OCI-LY3 (cell line): ENCODE results near the gene ATRX.

Experiments
- H2AFZ ChIP-seq: fragments of 200-600, 300-600 bp; shearing (Covaris generic); 2 replicates; pipeline ENCODE4 v1.6.0; 2014; ENCODE audit warnings: antibody characterized with exemption, low read depth, low read length
- H3K27ac ChIP-seq: fragments of 200-600, 300-600 bp; sonication (generic); 2 replicates; pipeline ENCODE4 v1.5.1; 2014; ENCODE audit warnings: mild to moderate bottlenecking, low read length, moderate library complexity, mixed read lengths
- H3K27me3 ChIP-seq: fragments of 200-600, 300-600 bp; sonication (generic); 2 replicates; pipeline ENCODE4 v1.6.1; 2014; ENCODE audit warnings: low read depth, low read length, mixed read lengths
- H3K36me3 ChIP-seq: fragments of 200-600, 300-600 bp; sonication (generic); replicated peaks from 2 replicates; pipeline ENCODE3; 2014; ENCODE audit warnings: low read depth, low read length, mixed read lengths
- H3K4me1 ChIP-seq: fragments of 300-600, 200-600 bp; sonication (generic); 2 replicates; pipeline ENCODE4 v1.6.1; 2014; ENCODE audit warnings: low read length, mixed read lengths
- H3K4me2 ChIP-seq: fragments of 200-600, 300-600 bp; sonication (generic); 2 replicates; pipeline ENCODE4 v1.6.1; 2014; ENCODE audit warnings: low read length, mixed read lengths
- H3K4me3 ChIP-seq: fragments of 300-600, 200-600 bp; sonication (generic); 2 replicates; pipeline ENCODE4 v1.5.1; 2014; ENCODE audit warnings: antibody characterized with exemption, mild to moderate bottlenecking, low read length, moderate library complexity
- H3K79me2 ChIP-seq: fragments of 300-600, 200-600 bp; shearing (Covaris generic); 2 replicates; pipeline ENCODE4 v1.6.1; 2014; ENCODE audit warnings: mild to moderate bottlenecking, low read length, mixed read lengths
- H3K9ac ChIP-seq: fragments of 300-600, 200-600 bp; shearing (Covaris generic); 2 replicates; pipeline ENCODE4 v1.6.0; 2014; ENCODE audit warnings: mild to moderate bottlenecking, low read length, moderate library complexity
- H3K9me3 ChIP-seq: fragments of 200-600, 300-600 bp; shearing (Covaris generic); 2 replicates; pipeline ENCODE4 v1.6.1; 2014; ENCODE audit warnings: low read length, mixed read lengths; ENCODE audit not compliant: insufficient read depth
- H4K20me1 ChIP-seq: fragments of 200-600, 300-600 bp; sonication (generic); 2 replicates; pipeline ENCODE4 v1.6.1; 2016; ENCODE audit warnings: low read length, mixed read lengths; ENCODE audit not compliant: insufficient read depth
- EZH2phosphoT487 ChIP-seq: fragments of 200-600 bp; shearing (Covaris generic); IDR thresholded peaks from 2 replicates; pipeline ENCODE4 v1.6.1; 2018; ENCODE audit warnings: antibody characterized with exemption, mixed run types, low read depth
- TF ChIP-seq, protein P1 (sequence below): fragments of 200-600, 300-600 bp; sonication (generic); IDR thresholded peaks from 2 replicates; pipeline ENCODE4 v1.5.1; 2014; ENCODE audit warnings: antibody characterized with exemption, low read length, low read depth

Gene ATRX

DNA sequence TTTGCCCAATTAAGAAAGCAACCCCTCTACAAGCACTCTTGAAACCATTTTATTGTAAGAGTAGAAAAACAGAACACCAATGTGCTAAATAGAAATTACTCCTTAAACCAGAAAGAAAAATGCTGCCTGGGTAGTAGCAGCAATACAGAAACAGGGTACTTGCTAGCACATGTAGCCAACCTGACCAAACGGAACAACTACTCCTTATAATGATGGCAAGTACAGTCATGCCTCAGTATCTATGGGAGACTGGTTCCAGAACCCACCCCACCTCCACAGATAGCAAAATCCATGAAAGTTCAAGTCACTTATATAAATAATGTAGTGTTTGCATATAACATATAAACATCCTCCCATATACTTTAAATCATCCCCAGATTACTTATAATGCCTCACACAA, 168.8 kb downstream of the ATRX start:
- H3K36me3 ChIP-seq = peaks cover 18% of the 10 kb centered on the region

DNA sequence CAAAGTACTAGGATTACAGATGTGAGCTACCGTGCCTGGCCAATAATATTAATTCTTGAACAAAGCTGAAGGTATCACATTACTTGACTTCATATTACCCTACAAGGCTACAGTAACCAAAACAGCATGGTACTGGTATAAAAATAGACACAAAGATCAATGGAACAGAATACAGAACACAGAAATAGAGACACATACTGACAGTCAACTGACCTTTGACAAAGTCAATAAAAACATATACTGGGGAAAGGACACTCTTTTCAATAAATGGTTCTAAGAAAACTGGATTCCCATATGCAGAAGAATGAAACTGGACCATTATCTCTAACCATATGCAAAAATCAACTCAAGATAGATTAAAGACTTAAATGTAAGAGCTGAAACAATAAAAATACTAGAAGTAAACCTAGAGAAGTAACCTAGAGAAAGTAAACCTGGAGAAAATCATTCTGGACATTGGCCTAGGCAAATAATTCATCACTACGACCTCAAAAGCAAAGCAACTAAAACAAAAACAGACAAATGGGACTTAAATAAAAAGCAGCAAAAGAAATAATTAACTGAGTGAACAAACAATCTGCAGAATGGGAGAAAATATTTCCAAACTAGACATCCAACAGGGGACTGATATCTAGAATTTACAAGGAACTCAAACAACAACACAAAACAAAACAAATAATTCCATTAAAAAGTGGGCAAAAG, 182.2 kb downstream of the ATRX start:
- TF ChIP-seq, protein P1, sequence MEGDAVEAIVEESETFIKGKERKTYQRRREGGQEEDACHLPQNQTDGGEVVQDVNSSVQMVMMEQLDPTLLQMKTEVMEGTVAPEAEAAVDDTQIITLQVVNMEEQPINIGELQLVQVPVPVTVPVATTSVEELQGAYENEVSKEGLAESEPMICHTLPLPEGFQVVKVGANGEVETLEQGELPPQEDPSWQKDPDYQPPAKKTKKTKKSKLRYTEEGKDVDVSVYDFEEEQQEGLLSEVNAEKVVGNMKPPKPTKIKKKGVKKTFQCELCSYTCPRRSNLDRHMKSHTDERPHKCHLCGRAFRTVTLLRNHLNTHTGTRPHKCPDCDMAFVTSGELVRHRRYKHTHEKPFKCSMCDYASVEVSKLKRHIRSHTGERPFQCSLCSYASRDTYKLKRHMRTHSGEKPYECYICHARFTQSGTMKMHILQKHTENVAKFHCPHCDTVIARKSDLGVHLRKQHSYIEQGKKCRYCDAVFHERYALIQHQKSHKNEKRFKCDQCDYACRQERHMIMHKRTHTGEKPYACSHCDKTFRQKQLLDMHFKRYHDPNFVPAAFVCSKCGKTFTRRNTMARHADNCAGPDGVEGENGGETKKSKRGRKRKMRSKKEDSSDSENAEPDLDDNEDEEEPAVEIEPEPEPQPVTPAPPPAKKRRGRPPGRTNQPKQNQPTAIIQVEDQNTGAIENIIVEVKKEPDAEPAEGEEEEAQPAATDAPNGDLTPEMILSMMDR = no peak
- TF ChIP-seq EZH2phosphoT487 = no peak
- no peaks in the 10 kb centered on the region for H4K20me1 ChIP-seq

More for the DNA sequence above, 168.8 kb downstream of the ATRX start:
- Histone ChIP-seq H3K79me2 (peaks cover 1% of the 10 kb centered on the region; the same call in 1 of the 2 replicates), H3K9me3 (no peaks in the 10 kb centered on the region), H2AFZ (no peak overlapping the region), H3K9ac (no peak overlapping the region), H3K4me1 (no peaks in the 10 kb centered on the region), H3K4me3 (no peak overlapping the region), H4K20me1 (no peaks in the 10 kb centered on the region), H3K4me2 (no peak overlapping the region), H3K27ac (no peak overlapping the region), H3K27me3 (no peaks in the 10 kb centered on the region)
- TF ChIP-seq, protein P1 = no peak
- TF ChIP-seq EZH2phosphoT487 = no peak

DNA sequence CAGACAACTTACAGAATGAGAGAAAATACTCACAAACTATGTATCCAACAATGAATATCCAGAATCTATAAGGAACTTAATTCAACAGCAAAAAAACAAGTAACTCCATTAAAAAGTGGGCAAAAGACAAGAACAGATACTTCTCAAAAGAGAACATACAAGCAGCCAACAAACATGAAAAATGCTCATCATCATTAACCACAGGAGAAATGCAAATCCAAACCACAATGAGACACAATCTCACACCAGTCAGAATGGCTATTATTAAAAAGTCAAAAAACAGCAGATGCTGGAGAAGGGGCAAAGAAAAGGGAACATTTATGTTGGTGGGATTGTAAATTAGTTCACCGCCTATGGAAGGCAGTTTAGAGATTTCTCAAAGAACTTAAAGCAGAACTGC, 188.5 kb downstream of the ATRX start:
- TF ChIP-seq, protein P1 = no peak
- TF ChIP-seq EZH2phosphoT487 = no peak
- Histone ChIP-seq H3K4me3 (no peak overlapping the region), H3K27me3 (no peaks in the 10 kb centered on the region), H3K79me2 (no peaks in the 10 kb centered on the region), H4K20me1 (peaks cover 4% of the 10 kb centered on the region; the same call in 1 of the 2 replicates), H3K4me1 (no peaks in the 10 kb centered on the region), H3K27ac (no peak overlapping the region), H3K9me3 (no peaks in the 10 kb centered on the region), H3K4me2 (no peak overlapping the region), H3K36me3 (peaks cover 12% of the 10 kb centered on the region), H2AFZ (no peak overlapping the region), H3K9ac (no peak overlapping the region)

More for the DNA sequence above, 182.2 kb downstream of the ATRX start:
- no peak overlapping the region for H3K4me3 ChIP-seq
- no peaks in the 10 kb centered on the region for H3K9me3 ChIP-seq
- no peak overlapping the region for H3K27ac ChIP-seq
- no peak overlapping the region for H2AFZ ChIP-seq
- no peak overlapping the region for H3K4me2 ChIP-seq
- H3K79me2 ChIP-seq = no peaks in the 10 kb centered on the region
- no peak overlapping the region for H3K9ac ChIP-seq
- H3K36me3 ChIP-seq = peaks cover 3% of the 10 kb centered on the region
- H3K4me1 ChIP-seq = no peaks in the 10 kb centered on the region
- H3K27me3 ChIP-seq = no peaks in the 10 kb centered on the region

DNA sequence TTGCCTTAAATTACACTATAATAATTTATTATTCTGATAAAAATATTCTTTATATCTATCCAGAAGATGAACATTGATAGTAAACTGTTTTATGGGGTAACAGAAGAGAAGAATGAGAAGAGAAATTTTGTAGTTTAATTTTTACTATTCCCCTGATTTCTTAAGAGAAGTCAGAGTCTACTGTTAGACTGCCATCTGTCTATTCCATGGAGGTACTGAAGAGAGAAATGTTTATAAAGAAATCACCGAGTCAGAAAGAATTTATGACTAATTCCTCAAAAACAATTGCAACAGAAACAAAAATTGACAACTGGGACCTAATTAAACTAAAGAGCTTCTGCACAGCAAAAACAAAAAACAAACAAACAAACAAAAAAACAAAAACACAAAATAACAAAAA, 188.9 kb downstream of the ATRX start:
- Histone ChIP-seq H3K4me3 (no peak overlapping the region), H3K9ac (no peak overlapping the region), H3K27ac (no peak overlapping the region), H3K27me3 (no peaks in the 10 kb centered on the region), H3K36me3 (peaks cover 12% of the 10 kb centered on the region), H3K4me2 (no peak overlapping the region), H2AFZ (no peak overlapping the region), H3K9me3 (no peaks in the 10 kb centered on the region), H3K4me1 (no peaks in the 10 kb centered on the region), H3K79me2 (no peaks in the 10 kb centered on the region), H4K20me1 (peaks cover 4% of the 10 kb centered on the region; the same call in 1 of the 2 replicates)
- no peak for TF ChIP-seq EZH2phosphoT487
- TF ChIP-seq, protein P1 = peak; percentile 25; the same call in 1 of the 2 replicates
